Prostate gland (tissue), 2 donors: ENCODE results near the gene MPZL1. TPM values are rescaled to one million over a fixed set of nuclear protein-coding genes. Genes with fewer than 3 reads are reported as not detected.
"Not testable (repeated sequence)": the region's sequence is repeated elsewhere in the genome, so short reads cannot be mapped to it uniquely, and the experiment has no call there.

ENCODE experiments used
- DNase-seq: peaks from one replicate; pipeline ENCODE4 v3.0.0-alpha.2; 2019; ENCODE audit warnings: low spot score
- H3K27ac ChIP-seq, 2 donors: fragments of 200-600 bp; sonication (generic); 2 replicates each; pipeline ENCODE4 v1.5.1; 2017 to 2019
- H3K27me3 ChIP-seq: fragments of 200-600 bp; sonication (generic); replicated peaks from 2 replicates; pipeline ENCODE4 v1.5.1; 2019; ENCODE audit not compliant: insufficient read depth
- H3K36me3 ChIP-seq, 2 donors: fragments of 200-600 bp; sonication (generic); 1 replicate in 1 of 2; 2 replicates in 1 of 2; pipeline versions ENCODE4 v1.5.1 to v1.8.1; 2017 to 2019
- H3K4me1 ChIP-seq: fragments of 200-600 bp; sonication (generic); replicated peaks from 2 replicates; pipeline ENCODE4 v1.5.1; 2019
- H3K4me3 ChIP-seq, 2 donors: fragments of 200-600 bp; sonication (generic); 2 replicates each; pipeline ENCODE4 v1.5.1; 2017 to 2019
- H3K9me3 ChIP-seq: fragments of 200-600 bp; sonication (generic); 2 replicates; pipeline ENCODE4 v1.5.1; 2017
- CTCF ChIP-seq, 4 experiments: fragments of 200-600 bp in 2 of 4; fragments of 450-650 bp in 2 of 4; sonication (generic) in 2 of 4; IDR thresholded peaks; 1 replicate in 3 of 4; 2 replicates in 1 of 4; pipeline ENCODE4 v1.5.1; 2016 to 2019; ENCODE audit warnings: antibody characterized with exemption in 4 of 4, mild to moderate bottlenecking in 2 of 4, moderate library complexity in 2 of 4
- POLR2A ChIP-seq: fragments of 450-650 bp; IDR thresholded peaks from one replicate; pipeline ENCODE4 v1.6.1; 2016; ENCODE audit warnings: antibody characterized with exemption, mild to moderate bottlenecking
- POLR2AphosphoS5 ChIP-seq: sonication (generic); formaldehyde crosslinking; IDR thresholded peaks from one replicate; pipeline ENCODE4 v1.6.1; 2017; ENCODE audit warnings: antibody characterized with exemption
- WGBS: methylation state at CpG from one replicate; pipeline ENCODE4 v1.1.5; 2018; 5-methylcytosine and 5-hydroxymethylcytosine counted together
- intact Hi-C: fragments of 100-400 bp; cut with DNase I; formaldehyde crosslinking; loops from one replicate; pipeline ENCODE4 v1.14.2; 2022
- total RNA-seq, 2 donors: library from RNA; depleted of rRNA; stranded (reverse); fragments of >200 nt; gene quantifications; one replicate each; pipeline ENCODE4 v1.1.0, GENCODE V29; 2016

MPZL1 gene
- total RNA-seq, 2 donors from 2014 or later: 52.5 to 135 TPM

GRCh38 chr1:167738158-167738557 is 16.4 kb downstream of the MPZL1 start:
- intact Hi-C loops: no loop called here
- Histone ChIP-seq H3K27me3 (no peaks in the 10 kb centered on the region), H3K9me3 (no peaks in the 10 kb centered on the region), H3K4me1 (no peaks in the 10 kb centered on the region), H3K4me3 (no peak overlapping the region), H3K27ac (no peak overlapping the region), H3K36me3 (no peaks in the 10 kb centered on the region)
- TF ChIP-seq POLR2A: no peak
- no peak for TF ChIP-seq CTCF (IDR thresholded peaks at IDR 0.05)
- TF ChIP-seq POLR2AphosphoS5: no peak
- DNase-seq: no peak
- WGBS: 93% methylated on average over 8 of the region's 8 CpGs

- intact Hi-C loops: no loop called here
- DNase-seq: no peak
- WGBS: 43% methylated on average over 3 of the region's 3 CpGs
- Histone ChIP-seq H3K4me3 (no peak overlapping the region), H3K27ac (no peak overlapping the region), H3K9me3 (no peaks in the 10 kb centered on the region), H3K27me3 (no peaks in the 10 kb centered on the region), H3K4me1 (no peaks in the 10 kb centered on the region), H3K36me3 (no peaks in the 10 kb centered on the region)
- TF ChIP-seq POLR2A: no peak
- TF ChIP-seq CTCF (IDR thresholded peaks at IDR 0.05): no peak
- TF ChIP-seq POLR2AphosphoS5: no peak
These were observed 18.0 kb downstream of the MPZL1 start for GRCh38 chr1:167739752-167740151.

- H3K4me1 ChIP-seq, DNase-seq, H3K27ac ChIP-seq, H3K27me3 ChIP-seq, H3K9me3 ChIP-seq, H3K4me3 ChIP-seq, intact Hi-C loops, H3K36me3 ChIP-seq: not testable (repeated sequence)
- 94% methylated on average over 7 of the region's 7 CpGs for WGBS
These were observed 19.3 kb downstream of the MPZL1 start for GRCh38 chr1:167741103-167741502.

- 65% methylated on average over 1 of the region's 1 CpG for WGBS
- not testable (repeated sequence) for H3K27ac ChIP-seq, H3K27me3 ChIP-seq
These were observed 20.7 kb downstream of the MPZL1 start for GRCh38 chr1:167742392-167743057.

GRCh38 chr1:167744901-167745300 is 23.1 kb downstream of the MPZL1 start:
- H3K4me1 ChIP-seq: no peaks in the 10 kb centered on the region
- DNase-seq: no peak
- WGBS: 86% methylated on average over 3 of the region's 3 CpGs
- no peaks in the 10 kb centered on the region for H3K36me3 ChIP-seq
- no peak overlapping the region for H3K4me3 ChIP-seq
- H3K27me3 ChIP-seq: no peaks in the 10 kb centered on the region
- intact Hi-C loops: no loop called here
- TF ChIP-seq POLR2AphosphoS5 (no peak), CTCF (IDR thresholded peaks at IDR 0.05) (no peak), POLR2A (no peak)
- no peaks in the 10 kb centered on the region for H3K9me3 ChIP-seq
- no peak overlapping the region for H3K27ac ChIP-seq

More at GRCh38 chr1:167742392-167743057, 20.7 kb downstream of the MPZL1 start:
- H3K9me3 ChIP-seq, H3K4me3 ChIP-seq, H3K4me1 ChIP-seq, intact Hi-C loops, H3K36me3 ChIP-seq, DNase-seq: not testable (repeated sequence)

GRCh38 chr1:167746013-167746672 is 24.4 kb downstream of the MPZL1 start:
- Histone ChIP-seq H3K4me3 (no peak overlapping the region), H3K9me3 (no peaks in the 10 kb centered on the region), H3K27me3 (no peaks in the 10 kb centered on the region), H3K36me3 (no peaks in the 10 kb centered on the region), H3K27ac (no peak overlapping the region), H3K4me1 (no peaks in the 10 kb centered on the region)
- TF ChIP-seq POLR2A (no peak), POLR2AphosphoS5 (no peak), CTCF (IDR thresholded peaks at IDR 0.05) (no peak)
- intact Hi-C loops: no loop called here
- 50% methylated on average over 5 of the region's 5 CpGs for WGBS
- DNase-seq: no peak
